Upper lobe of right lung (tissue), 1 donor: ENCODE measurements around the gene TSPAN5. TPM values are rescaled to one million over a fixed set of nuclear protein-coding genes. Genes with fewer than 3 reads are reported as not detected.

Experiments used
- ATAC-seq: fragments of 200-7000 bp; cut with Tn5 transposase; one replicate; pipeline ENCODE4 v1.9.1; 2020; ENCODE audit warnings: mild to moderate bottlenecking, moderate library complexity
- DNase-seq: peaks from one replicate; pipeline ENCODE4 v3.0.0-alpha.2; 2020
- H3K27ac ChIP-seq: fragments of 200-600 bp; one replicate; pipeline ENCODE4 v1.8.0; 2022
- H3K27me3 ChIP-seq: fragments of 200-600 bp; one replicate; pipeline ENCODE4 v1.8.0; 2022; ENCODE audit warnings: mild to moderate bottlenecking
- H3K36me3 ChIP-seq: fragments of 200-600 bp; one replicate; pipeline ENCODE4 v1.8.0; 2022
- H3K4me1 ChIP-seq: fragments of 200-600 bp; one replicate; pipeline ENCODE4 v1.8.0; 2022
- H3K4me3 ChIP-seq: fragments of 200-600 bp; one replicate; pipeline ENCODE4 v1.8.0; 2022; ENCODE audit warnings: mild to moderate bottlenecking
- H3K9me3 ChIP-seq: fragments of 200-600 bp; one replicate; pipeline ENCODE4 v1.8.0; 2022
- intact Hi-C: fragments of 100-400 bp; cut with DNase I; formaldehyde crosslinking; loops from one replicate; pipeline ENCODE4 v1.11.0; 2022
- total RNA-seq: library from RNA; stranded (reverse); fragmentation: NEBNext Ultra II Directional; extraction: Animal tissue kit (Norgen Biotek cat#: 25700); gene quantifications from one replicate; pipeline ENCODE4 v1.2.1, GENCODE V29; 2021
- TF ChIP-seq, protein P1 (sequence below): fragments of 200-600 bp; IDR thresholded peaks from one replicate; pipeline ENCODE4 v1.8.0; 2022; ENCODE audit warnings: antibody characterized with exemption
- donor health status: DM: no; HTN: yes; CAD: no; lungs with severe emphysema.

Gene TSPAN5
- total RNA-seq, 1 donor from 2014 or later = 6.9 TPM

GRCh38 chr4:98634061-98634460 lies 24.4 kb downstream of the TSPAN5 start:
- H3K9me3 ChIP-seq = no peaks in the 10 kb centered on the region
- TF ChIP-seq, protein P1, sequence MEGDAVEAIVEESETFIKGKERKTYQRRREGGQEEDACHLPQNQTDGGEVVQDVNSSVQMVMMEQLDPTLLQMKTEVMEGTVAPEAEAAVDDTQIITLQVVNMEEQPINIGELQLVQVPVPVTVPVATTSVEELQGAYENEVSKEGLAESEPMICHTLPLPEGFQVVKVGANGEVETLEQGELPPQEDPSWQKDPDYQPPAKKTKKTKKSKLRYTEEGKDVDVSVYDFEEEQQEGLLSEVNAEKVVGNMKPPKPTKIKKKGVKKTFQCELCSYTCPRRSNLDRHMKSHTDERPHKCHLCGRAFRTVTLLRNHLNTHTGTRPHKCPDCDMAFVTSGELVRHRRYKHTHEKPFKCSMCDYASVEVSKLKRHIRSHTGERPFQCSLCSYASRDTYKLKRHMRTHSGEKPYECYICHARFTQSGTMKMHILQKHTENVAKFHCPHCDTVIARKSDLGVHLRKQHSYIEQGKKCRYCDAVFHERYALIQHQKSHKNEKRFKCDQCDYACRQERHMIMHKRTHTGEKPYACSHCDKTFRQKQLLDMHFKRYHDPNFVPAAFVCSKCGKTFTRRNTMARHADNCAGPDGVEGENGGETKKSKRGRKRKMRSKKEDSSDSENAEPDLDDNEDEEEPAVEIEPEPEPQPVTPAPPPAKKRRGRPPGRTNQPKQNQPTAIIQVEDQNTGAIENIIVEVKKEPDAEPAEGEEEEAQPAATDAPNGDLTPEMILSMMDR = no peak

DNA sequence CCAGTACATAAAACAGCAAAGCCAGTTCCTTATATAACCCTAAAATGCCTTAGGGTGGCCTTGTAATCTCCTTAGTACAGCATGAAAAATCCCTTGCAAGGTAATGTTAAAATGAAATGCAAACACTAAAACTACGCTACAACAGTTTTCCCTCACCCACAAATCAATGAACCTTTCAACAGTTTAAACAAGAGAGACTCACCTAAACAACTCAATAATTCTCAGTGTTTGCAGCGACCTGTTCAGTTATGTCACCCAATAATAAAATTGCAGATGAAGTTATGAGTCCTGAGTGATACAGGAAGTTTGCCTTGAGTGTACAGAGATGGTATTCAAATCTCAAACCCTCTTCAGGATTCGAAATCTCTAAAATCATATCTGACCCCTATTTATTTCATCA lies 25.3 kb downstream of the TSPAN5 start:
- no peaks in the 10 kb centered on the region for H3K27me3 ChIP-seq
- no peak for DNase-seq
- no peaks in the 10 kb centered on the region for H3K36me3 ChIP-seq
- H3K9me3 ChIP-seq = no peaks in the 10 kb centered on the region
- TF ChIP-seq, protein P1 = no peak
- H3K4me1 ChIP-seq = no peaks in the 10 kb centered on the region
- intact Hi-C loops = no loop called here
- no peak for ATAC-seq
- no peak overlapping the region for H3K27ac ChIP-seq
- no peak overlapping the region for H3K4me3 ChIP-seq

More at GRCh38 chr4:98634061-98634460, 24.4 kb downstream of the TSPAN5 start:
- Histone ChIP-seq H3K27me3 (no peaks in the 10 kb centered on the region), H3K27ac (no peak overlapping the region), H3K36me3 (no peaks in the 10 kb centered on the region), H3K4me1 (no peaks in the 10 kb centered on the region), H3K4me3 (no peak overlapping the region)
- DNase-seq = no peak
- no peak for ATAC-seq
- intact Hi-C loops = no loop called here

DNA sequence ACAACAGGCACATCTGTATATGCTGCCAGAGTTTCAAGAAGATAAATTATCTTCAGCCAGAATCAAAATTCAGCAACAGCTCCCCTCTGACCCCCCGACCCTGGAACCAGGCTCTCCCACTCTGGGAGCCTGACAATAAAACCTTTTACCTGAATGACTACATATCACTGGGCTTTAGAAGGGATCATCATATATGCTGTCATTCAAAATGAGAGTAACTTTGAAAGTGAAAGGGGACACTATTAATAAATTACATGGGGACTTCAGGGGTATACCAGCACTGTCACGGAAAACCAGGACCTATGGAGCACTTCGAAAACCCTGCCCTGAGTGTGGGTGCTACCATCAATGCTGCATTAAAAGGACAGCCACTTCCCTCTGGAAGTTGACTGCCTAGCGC lies 26.2 kb downstream of the TSPAN5 start:
- Histone ChIP-seq H3K4me1 (no peaks in the 10 kb centered on the region), H3K27me3 (no peaks in the 10 kb centered on the region), H3K4me3 (no peak overlapping the region), H3K27ac (no peak overlapping the region), H3K36me3 (no peaks in the 10 kb centered on the region), H3K9me3 (no peaks in the 10 kb centered on the region)
- TF ChIP-seq, protein P1 = no peak
- intact Hi-C loops = no loop called here
- ATAC-seq (no peak), DNase-seq (no peak)

- Histone ChIP-seq H3K36me3 (no peaks in the 10 kb centered on the region), H3K27me3 (no peaks in the 10 kb centered on the region), H3K4me3 (no peak overlapping the region), H3K9me3 (no peaks in the 10 kb centered on the region), H3K4me1 (no peaks in the 10 kb centered on the region), H3K27ac (no peak overlapping the region)
- no peak for DNase-seq
- TF ChIP-seq, protein P1 = no peak
- intact Hi-C loops = no loop called here
- no peak for ATAC-seq
These were observed 26.9 kb downstream of the TSPAN5 start for GRCh38 chr4:98631506-98631905.

- intact Hi-C loops = no loop called here
- Histone ChIP-seq H3K4me3 (no peak overlapping the region), H3K4me1 (no peaks in the 10 kb centered on the region), H3K27ac (no peak overlapping the region), H3K36me3 (no peaks in the 10 kb centered on the region), H3K9me3 (no peaks in the 10 kb centered on the region), H3K27me3 (no peaks in the 10 kb centered on the region)
- no peak for ATAC-seq
- no peak for DNase-seq
- TF ChIP-seq, protein P1 = no peak
These were observed 27.5 kb downstream of the TSPAN5 start for GRCh38 chr4:98630737-98631454.
